IMR-90 (cell line): ENCODE results near the gene CALD1. TPM values are rescaled to one million over a fixed set of nuclear protein-coding genes. Genes with fewer than 3 reads are reported as not detected.
A peak's percentile ranks its signal among the peaks of the same experiment; 100 is the strongest.

ENCODE experiments used
- ATAC-seq: fragments of 200-7000 bp; cut with Tn5 transposase; 2 replicates; pipeline ENCODE4 v1.9.1; 2020; ENCODE audit warnings: low read depth, mild to moderate bottlenecking, moderate library complexity
- BruUV-seq: library from RNA; stranded (reverse); fragments of 400-500 nt; replicated peaks from 2 replicates; lab custom pipeline; 2021; lab: Mats Ljungman, UMichigan
- CTCF ChIA-PET: fragments of 300-600 bp; formaldehyde crosslinking; extraction: SDS; loops from one replicate; lab custom pipeline; 2021; ENCODE audit warnings: antibody characterized with exemption; lab: Yijun Ruan, JAX
- POLR2A ChIA-PET: fragments of 300-600 bp; sonication (Branson Sonifier 250); formaldehyde crosslinking; loops from one replicate; lab custom pipeline; 2022; ENCODE audit warnings: antibody characterized with exemption; ENCODE audit not compliant: unreplicated experiment; lab: Charles Lee
- DNase-seq: peaks from one replicate; pipeline ENCODE4 v3.0.0; 2013
- H2AFZ ChIP-seq: replicated peaks from 2 replicates; pipeline ENCODE3; 2013; ENCODE audit warnings: low read length, mild to moderate bottlenecking; ENCODE audit not compliant: poor library complexity
- H2AK5ac ChIP-seq: 2 replicates; pipeline ENCODE4 v1.6.1; 2013; ENCODE audit warnings: low read depth, low read length, inconsistent platforms
- H2AK9ac ChIP-seq: replicated peaks from 2 replicates; pipeline ENCODE3; 2013; ENCODE audit warnings: mild to moderate bottlenecking, low read depth, low read length, moderate library complexity; ENCODE audit not compliant: poor library complexity
- H2BK120ac ChIP-seq: 2 replicates; pipeline ENCODE4 v1.6.1; 2013; ENCODE audit warnings: low read depth, low read length, inconsistent platforms
- H2BK15ac ChIP-seq: 3 replicates; pipeline ENCODE4 v1.6.1; 2013; ENCODE audit warnings: low read depth, low read length, inconsistent platforms
- H2BK20ac ChIP-seq: 2 replicates; pipeline ENCODE4 v1.6.1; 2013; ENCODE audit warnings: low read depth, mild to moderate bottlenecking, inconsistent platforms, low read length, moderate library complexity
- H2BK5ac ChIP-seq: 2 replicates; pipeline ENCODE4 v1.6.1; 2013; ENCODE audit warnings: mild to moderate bottlenecking, low read depth, low read length, inconsistent platforms; ENCODE audit not compliant: poor library complexity, severe bottlenecking
- H3K14ac ChIP-seq: replicated peaks from 2 replicates; pipeline ENCODE4 v1.6.1; 2013; ENCODE audit warnings: low read depth, low read length, inconsistent platforms
- H3K18ac ChIP-seq: 2 replicates; pipeline ENCODE4 v1.6.1; 2013; ENCODE audit warnings: low read depth, low read length, control low read depth
- H3K23ac ChIP-seq: 2 replicates; pipeline ENCODE4 v1.6.1; 2013; ENCODE audit warnings: low read depth, low read length, inconsistent platforms
- H3K27ac ChIP-seq: 2 replicates; pipeline ENCODE4 v1.5.1; 2013; ENCODE audit warnings: mild to moderate bottlenecking, control low read depth, low read length; ENCODE audit not compliant: insufficient read depth
- H3K27me3 ChIP-seq: 2 replicates; pipeline ENCODE4 v1.6.1; 2013; ENCODE audit warnings: low read length; ENCODE audit not compliant: control insufficient read depth, insufficient read depth
- H3K36me3 ChIP-seq: 2 replicates; pipeline ENCODE4 v1.6.1; 2013; ENCODE audit warnings: low read length, mixed read lengths; ENCODE audit not compliant: control insufficient read depth, insufficient read depth
- H3K4ac ChIP-seq: 2 replicates; pipeline ENCODE4 v1.6.1; 2013; ENCODE audit warnings: low read depth, low read length, inconsistent platforms
- H3K4me1 ChIP-seq: 2 replicates; pipeline ENCODE4 v1.6.1; 2013; ENCODE audit warnings: low read length, mixed read lengths; ENCODE audit not compliant: control insufficient read depth, insufficient read depth
- H3K4me2 ChIP-seq: 2 replicates; pipeline ENCODE4 v1.6.1; 2013; ENCODE audit warnings: low read depth, mild to moderate bottlenecking, control low read depth, low read length, moderate library complexity
- H3K4me3 ChIP-seq: 2 replicates; pipeline ENCODE4 v1.5.1; 2013; ENCODE audit warnings: low read depth, mild to moderate bottlenecking, control low read depth, low read length, moderate library complexity; ENCODE audit not compliant: insufficient read depth
- H3K56ac ChIP-seq: 2 replicates; pipeline ENCODE4 v1.6.1; 2013; ENCODE audit warnings: low read length, inconsistent platforms; ENCODE audit not compliant: insufficient read depth; ENCODE audit errors: extremely low read depth
- H3K79me1 ChIP-seq, 2 experiments: 2 replicates each; pipeline ENCODE4 v1.6.1; 2013; ENCODE audit warnings: low read length in 2 of 2, inconsistent platforms in 1 of 2, low read depth in 1 of 2
- H3K9ac ChIP-seq: 2 replicates; pipeline ENCODE4 v1.6.1; 2013; ENCODE audit warnings: low read depth, low read length, control low read depth
- H3K9me1 ChIP-seq: 2 replicates; pipeline ENCODE4 v1.6.1; 2013; ENCODE audit warnings: low read length, inconsistent platforms; ENCODE audit not compliant: insufficient read depth
- H3K9me3 ChIP-seq: 2 replicates; pipeline ENCODE4 v1.6.1; 2013; ENCODE audit warnings: low read length; ENCODE audit not compliant: control insufficient read depth, insufficient read depth
- H4K20me1 ChIP-seq: 2 replicates; pipeline ENCODE4 v1.6.1; 2013; ENCODE audit warnings: low read length, inconsistent platforms; ENCODE audit not compliant: insufficient read depth
- H4K5ac ChIP-seq: 2 replicates; pipeline ENCODE4 v1.6.1; 2013; ENCODE audit warnings: mild to moderate bottlenecking, low read depth, low read length, control low read depth
- H4K8ac ChIP-seq, 2 experiments: 2 replicates each; pipeline ENCODE4 v1.6.1; 2013; ENCODE audit warnings: low read depth in 2 of 2, low read length in 2 of 2, control low read depth in 1 of 2, inconsistent platforms in 1 of 2
- H4K91ac ChIP-seq: 2 replicates; pipeline ENCODE4 v1.6.1; 2013; ENCODE audit warnings: low read depth, low read length, inconsistent platforms; ENCODE audit not compliant: insufficient read depth
- BHLHE40 ChIP-seq: fragments of 150-350 bp; IDR thresholded peaks from 2 replicates; pipeline ENCODE4 v1.6.1; 2016; ENCODE audit warnings: mild to moderate bottlenecking, low read depth, low read length
- FOS ChIP-seq: fragments of 150-350 bp; IDR thresholded peaks from 2 replicates; pipeline ENCODE4 v1.6.1; 2016; ENCODE audit warnings: low read depth, low read length
- MAZ ChIP-seq: IDR thresholded peaks from 2 replicates; pipeline ENCODE4 v1.6.1; 2012; ENCODE audit warnings: low read depth, mild to moderate bottlenecking, low read length, improper control_type of control experiment, moderate library complexity, borderline replicate concordance
- NFE2L2 ChIP-seq: fragments of 150-350 bp; IDR thresholded peaks from 2 replicates; pipeline ENCODE4 v1.6.1; 2016; ENCODE audit warnings: low read depth, mild to moderate bottlenecking, low read length
- RFX5 ChIP-seq: IDR thresholded peaks from 2 replicates; pipeline ENCODE4 v1.8.0; 2012; ENCODE audit warnings: low read depth, mild to moderate bottlenecking, low read length, moderate library complexity
- SMC3 ChIP-seq: fragments of 150-350 bp; IDR thresholded peaks from 2 replicates; pipeline ENCODE4 v1.6.1; 2016; ENCODE audit warnings: low read depth, mild to moderate bottlenecking, antibody characterized with exemption, low read length, moderate library complexity
- WGBS, 2 experiments: methylation state at CpG; one replicate each; pipeline versions ENCODE4 v1.1.5 to v1.1.7; 2013; ENCODE audit warnings: missing lambda C conversion rate in 2 of 2; ENCODE audit not compliant: insufficient read length in 1 of 2; ENCODE audit errors: extremely low coverage in 2 of 2; 5-methylcytosine and 5-hydroxymethylcytosine counted together
- dilution Hi-C: fragments of 300-500 bp; cut with HindIII; formaldehyde crosslinking; loops from one replicate; pipeline ENCODE4 v1.14.3; 2018; ENCODE audit warnings: low sequenced_read_pairs; ENCODE audit not compliant: unreplicated experiment
- in situ Hi-C: fragments of 300-500 bp; cut with MboI; formaldehyde crosslinking; loops from 3 replicates; pipeline ENCODE4 v1.14.3; 2019; ENCODE audit warnings: low sequenced_read_pairs, inconsistent platforms, mixed read lengths
- intact Hi-C: fragments of 100-400 bp; cut with micrococcal nuclease; formaldehyde crosslinking; loops from 2 replicates; pipeline ENCODE4 v1.10.0; 2022
- polyA plus RNA-seq, 3 experiments: library from polyadenylated mRNA; depleted of rRNA; stranded (reverse); fragments of >200 nt; gene quantifications; 2 replicates each; pipeline ENCODE4 v1.2.3, GENCODE V29; 2012; ENCODE audit warnings: low replicate concordance in 1 of 3
- total RNA-seq: library from RNA; depleted of rRNA; stranded (reverse); fragments of >200 nt; gene quantifications from 2 replicates; pipeline ENCODE4 v1.2.3, GENCODE V29; 2012

The CALD1 gene
- total and polyA plus RNA-seq, 2 of the 4 experiments (the other 2 are of a cell fraction) = 375 to 487 TPM

DNA sequence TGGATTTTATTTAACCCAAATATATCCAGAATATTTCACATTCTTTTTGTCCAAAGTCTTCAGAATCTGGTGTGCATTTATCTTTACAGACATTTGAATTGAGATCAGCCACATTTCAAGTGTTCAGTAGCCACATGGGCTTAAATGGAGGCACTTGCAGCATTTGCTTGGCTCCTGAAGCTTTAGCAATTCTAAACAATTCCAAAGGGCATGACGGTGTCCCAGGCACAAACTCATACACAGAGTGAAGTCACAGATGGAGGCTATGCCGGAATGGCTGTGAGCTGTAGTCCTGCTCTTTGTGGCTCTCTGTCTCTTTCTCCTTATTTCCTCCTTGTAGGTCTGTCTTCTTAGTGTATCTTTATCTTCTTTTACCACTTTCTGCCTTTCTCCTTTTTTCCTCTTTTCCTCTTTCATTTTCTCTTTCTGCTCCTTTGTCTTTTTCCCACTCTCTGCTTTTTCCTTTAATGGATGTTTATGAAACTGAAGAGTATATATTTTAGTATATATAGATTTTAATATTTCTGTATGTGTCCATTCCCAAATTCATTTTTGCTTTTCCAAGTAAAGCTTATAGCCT is 214.5 kb downstream of the CALD1 start:
- no TSS peak for BruUV-seq
- H4K20me1 ChIP-seq = no peaks in the 10 kb centered on the region
- 0 out of 2 replicates have a peak overlapping the region, but pooled peaks have one; percentile 15 for H3K23ac ChIP-seq
- peaks cover 2% of the 10 kb centered on the region; the same call in 1 of the 2 replicates for H3K36me3 ChIP-seq
- ATAC-seq (no peak), DNase-seq (no peak)
- no peak overlapping the region for H3K4me3 ChIP-seq
- H3K27ac ChIP-seq = no peak overlapping the region
- H3K14ac ChIP-seq = no peak overlapping the region
- H2BK15ac ChIP-seq = no peak overlapping the region
- no peak overlapping the region for H2BK20ac ChIP-seq
- no peak overlapping the region for H4K5ac ChIP-seq
- H3K18ac ChIP-seq = no peak overlapping the region
- in situ Hi-C loops = no loop called here
- peaks cover 6% of the 10 kb centered on the region for H3K4me1 ChIP-seq
- H2BK5ac ChIP-seq = no peak overlapping the region
- no peak overlapping the region for H2AFZ ChIP-seq
- no peak overlapping the region for H4K91ac ChIP-seq
- H4K8ac ChIP-seq = no peak overlapping the region
- 100% methylated on average over 1 of the region's 2 CpGs; no CpG with 5 or more reads in 1 of the 2 experiments for WGBS, 2 experiments
- H3K9me1 ChIP-seq = peaks cover 8% of the 10 kb centered on the region; the same call in 1 of the 2 replicates
- no peaks in the 10 kb centered on the region for H3K27me3 ChIP-seq
- peaks cover 0 to 4% of the 10 kb centered on the region in 2 experiments; a peak in 1 of 4 replicates for H3K79me1 ChIP-seq
- H3K4ac ChIP-seq = no peak overlapping the region
- dilution Hi-C loops = no loop called here
- H3K9me3 ChIP-seq = no peaks in the 10 kb centered on the region
- H2AK9ac ChIP-seq = no peak overlapping the region
- no peak for TF ChIP-seq RFX5
- no peak for TF ChIP-seq FOS
- no peak for TF ChIP-seq SMC3
- TF ChIP-seq MAZ = no peak
- no peak for TF ChIP-seq NFE2L2
- no peak for TF ChIP-seq BHLHE40
- ChIA-PET POLR2A (no interaction called here), CTCF (no interaction called here)
- H3K4me2 ChIP-seq = no peak overlapping the region
- no peak overlapping the region for H2BK120ac ChIP-seq
- no peak overlapping the region for H3K9ac ChIP-seq
- no peak overlapping the region for H2AK5ac ChIP-seq
- no peak overlapping the region for H3K56ac ChIP-seq
- intact Hi-C loops = no loop called here
